Testis (tissue), 2 donors: ENCODE results near the gene LIPE.

Experiments
- POLR2A ChIP-seq: fragments of 450-650 bp; IDR thresholded peaks from one replicate; pipeline ENCODE4 v1.6.1; 2017; ENCODE audit warnings: antibody characterized with exemption, mild to moderate bottlenecking, moderate library complexity
- TF ChIP-seq, protein P1 (sequence below), 3 experiments: fragments of 450-650 bp in 2 of 3; fragments of 200-600 bp in 1 of 3; sonication (generic) in 1 of 3; IDR thresholded peaks; one replicate each; pipeline ENCODE4 v1.5.1; 2016 to 2019; ENCODE audit warnings: antibody characterized with exemption in 3 of 3, mild to moderate bottlenecking in 2 of 3, moderate library complexity in 1 of 3

DNA sequence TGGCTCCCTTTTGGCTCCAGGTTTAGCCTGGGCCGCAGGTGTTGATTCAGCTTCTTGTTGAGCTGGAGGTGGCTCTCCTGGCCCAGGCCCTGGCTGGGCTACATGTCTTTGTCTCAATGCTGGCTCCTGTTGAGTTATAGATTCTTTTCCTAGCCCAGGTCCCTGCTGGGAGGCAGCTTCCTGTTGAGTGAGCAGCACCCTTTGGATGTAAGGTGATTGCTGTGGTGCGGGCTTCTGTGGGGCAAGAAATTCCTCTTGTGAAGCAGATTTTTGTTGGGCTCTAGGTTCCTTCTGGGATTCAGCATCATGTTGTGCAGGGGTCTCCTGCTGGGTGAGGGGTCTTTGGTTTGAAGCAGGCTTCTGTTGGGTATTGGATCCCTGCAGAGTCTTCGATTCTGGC, 545 bp downstream of the LIPE start:
- TF ChIP-seq, protein P1, sequence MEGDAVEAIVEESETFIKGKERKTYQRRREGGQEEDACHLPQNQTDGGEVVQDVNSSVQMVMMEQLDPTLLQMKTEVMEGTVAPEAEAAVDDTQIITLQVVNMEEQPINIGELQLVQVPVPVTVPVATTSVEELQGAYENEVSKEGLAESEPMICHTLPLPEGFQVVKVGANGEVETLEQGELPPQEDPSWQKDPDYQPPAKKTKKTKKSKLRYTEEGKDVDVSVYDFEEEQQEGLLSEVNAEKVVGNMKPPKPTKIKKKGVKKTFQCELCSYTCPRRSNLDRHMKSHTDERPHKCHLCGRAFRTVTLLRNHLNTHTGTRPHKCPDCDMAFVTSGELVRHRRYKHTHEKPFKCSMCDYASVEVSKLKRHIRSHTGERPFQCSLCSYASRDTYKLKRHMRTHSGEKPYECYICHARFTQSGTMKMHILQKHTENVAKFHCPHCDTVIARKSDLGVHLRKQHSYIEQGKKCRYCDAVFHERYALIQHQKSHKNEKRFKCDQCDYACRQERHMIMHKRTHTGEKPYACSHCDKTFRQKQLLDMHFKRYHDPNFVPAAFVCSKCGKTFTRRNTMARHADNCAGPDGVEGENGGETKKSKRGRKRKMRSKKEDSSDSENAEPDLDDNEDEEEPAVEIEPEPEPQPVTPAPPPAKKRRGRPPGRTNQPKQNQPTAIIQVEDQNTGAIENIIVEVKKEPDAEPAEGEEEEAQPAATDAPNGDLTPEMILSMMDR (IDR thresholded peaks at IDR 0.05), result no peak
- TF ChIP-seq POLR2A, result no peak
